ENCODE data around the gene TRAPPC2.

GRCh38 chrX:13689741-13690211, 44.6 kb downstream of the TRAPPC2 start:
- no peak for TF ChIP-seq CTCF (IDR thresholded peaks at IDR 0.05)
- no peak for TF ChIP-seq POLR2A (IDR thresholded peaks at IDR 0.05)

All from testis (tissue), 2 donors.